ENCODE measurements around the gene OR52H1. TPM values are rescaled to one million over a fixed set of nuclear protein-coding genes. Genes with fewer than 3 reads are reported as not detected.

Gene OR52H1
- total and polyA plus RNA-seq, 9 of the 15 experiments (the other 6 are each of a cell fraction or from before 2014, with no cell fraction given): 0.15 TPM; not detected in 8

DNA sequence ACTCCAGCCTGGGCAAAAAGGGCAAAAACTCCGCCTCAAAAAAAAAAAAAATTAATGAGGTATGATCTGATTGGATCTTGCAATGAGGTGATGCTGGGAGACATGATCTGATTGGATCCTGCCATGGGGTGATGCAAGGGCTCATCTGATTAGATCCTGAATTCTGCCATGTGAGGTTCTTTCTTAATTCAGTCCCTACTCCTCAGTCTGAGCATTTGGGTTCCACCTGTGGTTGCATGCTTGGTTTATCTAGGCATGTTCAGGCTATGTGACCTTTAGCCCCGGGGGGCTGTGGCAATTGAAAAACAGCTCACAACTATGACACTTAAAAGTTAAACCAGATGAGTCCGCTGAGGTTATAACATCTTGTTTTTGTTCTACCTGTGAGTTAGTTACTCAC is 43.3 kb upstream of the OR52H1 start (continued):
- TF ChIP-seq, protein P1, sequence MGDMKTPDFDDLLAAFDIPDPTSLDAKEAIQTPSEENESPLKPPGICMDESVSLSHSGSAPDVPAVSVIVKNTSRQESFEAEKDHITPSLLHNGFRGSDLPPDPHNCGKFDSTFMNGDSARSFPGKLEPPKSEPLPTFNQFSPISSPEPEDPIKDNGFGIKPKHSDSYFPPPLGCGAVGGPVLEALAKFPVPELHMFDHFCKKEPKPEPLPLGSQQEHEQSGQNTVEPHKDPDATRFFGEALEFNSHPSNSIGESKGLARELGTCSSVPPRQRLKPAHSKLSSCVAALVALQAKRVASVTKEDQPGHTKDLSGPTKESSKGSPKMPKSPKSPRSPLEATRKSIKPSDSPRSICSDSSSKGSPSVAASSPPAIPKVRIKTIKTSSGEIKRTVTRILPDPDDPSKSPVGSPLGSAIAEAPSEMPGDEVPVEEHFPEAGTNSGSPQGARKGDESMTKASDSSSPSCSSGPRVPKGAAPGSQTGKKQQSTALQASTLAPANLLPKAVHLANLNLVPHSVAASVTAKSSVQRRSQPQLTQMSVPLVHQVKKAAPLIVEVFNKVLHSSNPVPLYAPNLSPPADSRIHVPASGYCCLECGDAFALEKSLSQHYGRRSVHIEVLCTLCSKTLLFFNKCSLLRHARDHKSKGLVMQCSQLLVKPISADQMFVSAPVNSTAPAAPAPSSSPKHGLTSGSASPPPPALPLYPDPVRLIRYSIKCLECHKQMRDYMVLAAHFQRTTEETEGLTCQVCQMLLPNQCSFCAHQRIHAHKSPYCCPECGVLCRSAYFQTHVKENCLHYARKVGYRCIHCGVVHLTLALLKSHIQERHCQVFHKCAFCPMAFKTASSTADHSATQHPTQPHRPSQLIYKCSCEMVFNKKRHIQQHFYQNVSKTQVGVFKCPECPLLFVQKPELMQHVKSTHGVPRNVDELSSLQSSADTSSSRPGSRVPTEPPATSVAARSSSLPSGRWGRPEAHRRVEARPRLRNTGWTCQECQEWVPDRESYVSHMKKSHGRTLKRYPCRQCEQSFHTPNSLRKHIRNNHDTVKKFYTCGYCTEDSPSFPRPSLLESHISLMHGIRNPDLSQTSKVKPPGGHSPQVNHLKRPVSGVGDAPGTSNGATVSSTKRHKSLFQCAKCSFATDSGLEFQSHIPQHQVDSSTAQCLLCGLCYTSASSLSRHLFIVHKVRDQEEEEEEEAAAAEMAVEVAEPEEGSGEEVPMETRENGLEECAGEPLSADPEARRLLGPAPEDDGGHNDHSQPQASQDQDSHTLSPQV (IDR thresholded peaks at IDR 0.05): peak; percentile 51; the same call in 1 of the 2 replicates
- peak; percentile 47 for TF ChIP-seq CEBPB (tag; IDR thresholded peaks at IDR 0.05)
- TF ChIP-seq STAT5A (IDR thresholded peaks at IDR 0.05; ENCODE audit: borderline replicate concordance, low read length): peak; percentile 28; the same call in 1 of the 2 replicates
- TF ChIP-seq SMARCA4 (IDR thresholded peaks at IDR 0.05): 0 out of 2 replicates have a peak, but pooled peaks have one; percentile 26
- peak; percentile 24; the same call in 1 of the 2 replicates for TF ChIP-seq EP400 (IDR thresholded peaks at IDR 0.05)
- TF ChIP-seq, protein P2, sequence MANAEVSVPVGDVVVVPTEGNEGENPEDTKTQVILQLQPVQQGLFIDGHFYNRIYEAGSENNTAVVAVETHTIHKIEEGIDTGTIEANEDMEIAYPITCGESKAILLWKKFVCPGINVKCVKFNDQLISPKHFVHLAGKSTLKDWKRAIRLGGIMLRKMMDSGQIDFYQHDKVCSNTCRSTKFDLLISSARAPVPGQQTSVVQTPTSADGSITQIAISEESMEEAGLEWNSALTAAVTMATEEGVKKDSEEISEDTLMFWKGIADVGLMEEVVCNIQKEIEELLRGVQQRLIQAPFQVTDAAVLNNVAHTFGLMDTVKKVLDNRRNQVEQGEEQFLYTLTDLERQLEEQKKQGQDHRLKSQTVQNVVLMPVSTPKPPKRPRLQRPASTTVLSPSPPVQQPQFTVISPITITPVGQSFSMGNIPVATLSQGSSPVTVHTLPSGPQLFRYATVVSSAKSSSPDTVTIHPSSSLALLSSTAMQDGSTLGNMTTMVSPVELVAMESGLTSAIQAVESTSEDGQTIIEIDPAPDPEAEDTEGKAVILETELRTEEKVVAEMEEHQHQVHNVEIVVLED (CRISPR knock-in tag; IDR thresholded peaks at IDR 0.05): no peak
- TF ChIP-seq RBM25 (IDR thresholded peaks at IDR 0.05; ENCODE audit: low read depth, low read length, severe bottlenecking): peak; percentile 57
- 0 out of 2 replicates have a peak, but pooled peaks have one; percentile 33 for TF ChIP-seq FOXM1 (IDR thresholded peaks at IDR 0.05; ENCODE audit: low read depth)
- no peak for TF ChIP-seq FOXM1 (CRISPR knock-in tag; IDR thresholded peaks at IDR 0.05; ENCODE audit: low read depth)
- TF ChIP-seq JUN (IDR thresholded peaks at IDR 0.05; ENCODE audit: borderline replicate concordance, low read depth, low read length): no peak
- no peak for TF ChIP-seq JUN (CRISPR knock-in tag; IDR thresholded peaks at IDR 0.05; ENCODE audit: borderline replicate concordance)
- TF ChIP-seq DACH1 (IDR thresholded peaks at IDR 0.05; ENCODE audit: partially characterized antibody): peak; percentile 10
- TF ChIP-seq BRF1 (IDR thresholded peaks at IDR 0.05; ENCODE audit: borderline replicate concordance, extremely low read depth, insufficient read length): no peak
- peak; percentile 84 for TF ChIP-seq NR2C1 (IDR thresholded peaks at IDR 0.05)
- TF ChIP-seq NR2C1 (tag; IDR thresholded peaks at IDR 0.05): peak; percentile 46; the same call in 1 of the 2 replicates
- TF ChIP-seq CBX3 (IDR thresholded peaks at IDR 0.05; ENCODE audit: borderline replicate concordance in 1 of 2, low read length in 2 of 2): 0 out of 3 replicates have a peak, but pooled peaks of 1 of the 2 experiments have one; percentile 25
